ENCODE results near the gene RAD51B. TPM values are rescaled to one million over a fixed set of nuclear protein-coding genes. Genes with fewer than 3 reads are reported as not detected.

RAD51B gene
- total RNA-seq, 1 donor from 2014 or later = 28.5 TPM

DNA sequence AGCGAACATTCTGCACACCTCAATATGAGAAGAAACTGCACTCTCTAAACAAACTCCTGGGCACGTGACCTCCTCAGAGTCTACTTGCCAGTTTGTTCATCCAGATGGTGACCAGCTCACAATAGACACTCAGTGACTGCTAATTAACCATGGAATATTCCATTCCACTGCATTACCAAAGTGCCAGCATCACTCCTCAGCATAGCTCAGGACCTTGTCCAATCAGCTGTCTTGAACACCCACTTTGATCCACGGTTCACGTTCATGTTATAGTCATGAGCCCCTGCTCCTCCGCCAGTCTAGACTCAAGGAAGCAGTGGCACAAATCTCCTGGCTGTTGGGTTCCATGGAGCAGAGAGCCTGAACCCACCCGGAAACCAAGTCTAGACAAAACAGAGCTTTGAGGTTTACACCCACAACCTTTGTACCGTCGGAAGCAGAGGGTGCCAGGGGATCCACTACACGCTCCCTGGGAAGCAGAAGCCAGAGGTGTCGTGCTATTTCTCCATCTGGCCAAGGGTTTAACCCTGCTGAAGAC is 688.0 kb downstream of the RAD51B start:
- Histone ChIP-seq H3K4me3 (no peak overlapping the region), H3K4me1 (peaks cover 80% of the 10 kb centered on the region), H3K36me3 (no peaks in the 10 kb centered on the region), H3K27ac (peak overlapping the region; percentile 30), H3K9me3 (no peaks in the 10 kb centered on the region), H3K27me3 (no peaks in the 10 kb centered on the region)
- no peak for DNase-seq (ENCODE audit: extremely low spot score in 2 of 2)
- intact Hi-C loops (cut with DNase I) = no loop called here
- TF ChIP-seq POLR2AphosphoS5 (IDR thresholded peaks at IDR 0.05; ENCODE audit: insufficient read depth in 1 of 2, low read depth in 1 of 2) = no peak
- TF ChIP-seq, protein P1, sequence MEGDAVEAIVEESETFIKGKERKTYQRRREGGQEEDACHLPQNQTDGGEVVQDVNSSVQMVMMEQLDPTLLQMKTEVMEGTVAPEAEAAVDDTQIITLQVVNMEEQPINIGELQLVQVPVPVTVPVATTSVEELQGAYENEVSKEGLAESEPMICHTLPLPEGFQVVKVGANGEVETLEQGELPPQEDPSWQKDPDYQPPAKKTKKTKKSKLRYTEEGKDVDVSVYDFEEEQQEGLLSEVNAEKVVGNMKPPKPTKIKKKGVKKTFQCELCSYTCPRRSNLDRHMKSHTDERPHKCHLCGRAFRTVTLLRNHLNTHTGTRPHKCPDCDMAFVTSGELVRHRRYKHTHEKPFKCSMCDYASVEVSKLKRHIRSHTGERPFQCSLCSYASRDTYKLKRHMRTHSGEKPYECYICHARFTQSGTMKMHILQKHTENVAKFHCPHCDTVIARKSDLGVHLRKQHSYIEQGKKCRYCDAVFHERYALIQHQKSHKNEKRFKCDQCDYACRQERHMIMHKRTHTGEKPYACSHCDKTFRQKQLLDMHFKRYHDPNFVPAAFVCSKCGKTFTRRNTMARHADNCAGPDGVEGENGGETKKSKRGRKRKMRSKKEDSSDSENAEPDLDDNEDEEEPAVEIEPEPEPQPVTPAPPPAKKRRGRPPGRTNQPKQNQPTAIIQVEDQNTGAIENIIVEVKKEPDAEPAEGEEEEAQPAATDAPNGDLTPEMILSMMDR (IDR thresholded peaks at IDR 0.05) = no peak

DNA sequence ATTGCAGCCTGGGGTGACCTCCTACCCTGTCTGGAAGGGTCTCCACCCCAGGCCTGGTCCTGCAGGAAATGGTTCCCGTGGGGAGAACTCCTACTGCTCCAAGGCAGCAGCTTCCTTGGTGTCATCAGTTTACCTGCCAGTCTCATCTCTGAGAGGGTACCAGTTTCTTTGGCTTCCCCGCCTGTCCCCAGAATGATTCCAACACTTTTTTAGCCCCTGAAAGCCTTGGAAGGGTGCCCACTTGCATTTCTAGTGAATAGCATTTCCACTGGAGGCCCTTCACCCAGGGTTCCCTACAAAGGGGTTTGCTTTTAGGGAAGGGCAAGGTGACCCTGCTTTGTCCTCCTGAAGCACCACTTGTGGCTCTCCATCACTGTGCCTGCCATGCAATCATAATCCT is 689.0 kb downstream of the RAD51B start:
- H3K4me3 ChIP-seq = no peak overlapping the region
- peak in 1 of 2 donors; percentile 87 for DNase-seq (ENCODE audit: extremely low spot score in 2 of 2)
- no peaks in the 10 kb centered on the region for H3K36me3 ChIP-seq
- peak overlapping the region; percentile 84 for H3K27ac ChIP-seq
- TF ChIP-seq, protein P1 (IDR thresholded peaks at IDR 0.05) = no peak
- no peak for TF ChIP-seq POLR2A (IDR thresholded peaks at IDR 0.05)
- TF ChIP-seq POLR2AphosphoS5 (IDR thresholded peaks at IDR 0.05; ENCODE audit: insufficient read depth in 1 of 2, low read depth in 1 of 2) = no peak
- H3K27me3 ChIP-seq = no peaks in the 10 kb centered on the region
- H3K4me1 ChIP-seq = peaks cover 80% of the 10 kb centered on the region
- intact Hi-C loops (cut with DNase I) = no loop called here
- H3K9me3 ChIP-seq = no peaks in the 10 kb centered on the region

DNA sequence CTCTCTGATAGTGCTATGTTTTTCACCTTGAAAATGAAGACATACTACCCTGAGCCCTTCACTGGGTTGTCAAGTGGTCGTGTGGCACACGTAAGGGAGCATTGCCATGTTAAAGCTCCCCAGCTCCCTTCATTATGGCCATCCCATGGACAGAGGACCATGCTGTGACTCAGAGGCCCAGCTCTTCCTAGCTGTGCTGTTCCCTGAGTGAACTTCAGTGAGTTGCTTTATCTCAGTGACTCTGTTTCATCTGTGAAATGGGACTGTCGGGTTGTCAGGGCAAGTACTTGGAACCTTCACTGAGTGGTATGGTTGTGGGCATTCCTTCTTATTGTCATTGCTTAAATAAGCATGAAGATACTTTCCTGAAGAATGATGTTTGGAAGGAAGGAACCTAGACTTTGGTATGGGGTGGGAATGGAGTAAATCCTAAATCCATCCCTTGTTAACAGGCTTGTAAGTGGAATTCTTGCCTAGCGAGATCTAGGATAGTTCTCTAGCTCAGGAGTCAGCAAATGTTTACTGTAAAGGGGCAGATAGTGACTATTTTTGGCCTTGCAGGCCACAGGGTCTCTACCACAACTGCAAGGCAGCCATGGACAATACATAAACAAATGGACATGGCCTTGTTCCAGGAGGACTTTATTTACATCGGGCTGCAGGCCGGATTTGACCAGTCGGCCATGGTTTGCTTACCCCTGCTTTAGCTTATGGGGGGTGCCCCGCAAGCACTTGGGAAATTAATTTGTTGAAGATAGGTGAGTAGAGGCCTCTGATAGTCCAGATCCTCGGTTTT is 689.8 kb downstream of the RAD51B start:
- Histone ChIP-seq H3K4me1 (peaks cover 87% of the 10 kb centered on the region), H3K9me3 (no peaks in the 10 kb centered on the region), H3K4me3 (no peak overlapping the region), H3K27ac (peak overlapping the region; percentile 84), H3K27me3 (no peaks in the 10 kb centered on the region), H3K36me3 (no peaks in the 10 kb centered on the region)
- DNase-seq (ENCODE audit: extremely low spot score in 2 of 2) = peak in 1 of 2 donors; percentile 74
- intact Hi-C loops (cut with DNase I) = no loop called here
- TF ChIP-seq POLR2AphosphoS5 (IDR thresholded peaks at IDR 0.05; ENCODE audit: insufficient read depth in 1 of 2, low read depth in 1 of 2) (no peak), POLR2A (IDR thresholded peaks at IDR 0.05) (no peak)
- TF ChIP-seq, protein P1 (IDR thresholded peaks at IDR 0.05) = no peak

DNA sequence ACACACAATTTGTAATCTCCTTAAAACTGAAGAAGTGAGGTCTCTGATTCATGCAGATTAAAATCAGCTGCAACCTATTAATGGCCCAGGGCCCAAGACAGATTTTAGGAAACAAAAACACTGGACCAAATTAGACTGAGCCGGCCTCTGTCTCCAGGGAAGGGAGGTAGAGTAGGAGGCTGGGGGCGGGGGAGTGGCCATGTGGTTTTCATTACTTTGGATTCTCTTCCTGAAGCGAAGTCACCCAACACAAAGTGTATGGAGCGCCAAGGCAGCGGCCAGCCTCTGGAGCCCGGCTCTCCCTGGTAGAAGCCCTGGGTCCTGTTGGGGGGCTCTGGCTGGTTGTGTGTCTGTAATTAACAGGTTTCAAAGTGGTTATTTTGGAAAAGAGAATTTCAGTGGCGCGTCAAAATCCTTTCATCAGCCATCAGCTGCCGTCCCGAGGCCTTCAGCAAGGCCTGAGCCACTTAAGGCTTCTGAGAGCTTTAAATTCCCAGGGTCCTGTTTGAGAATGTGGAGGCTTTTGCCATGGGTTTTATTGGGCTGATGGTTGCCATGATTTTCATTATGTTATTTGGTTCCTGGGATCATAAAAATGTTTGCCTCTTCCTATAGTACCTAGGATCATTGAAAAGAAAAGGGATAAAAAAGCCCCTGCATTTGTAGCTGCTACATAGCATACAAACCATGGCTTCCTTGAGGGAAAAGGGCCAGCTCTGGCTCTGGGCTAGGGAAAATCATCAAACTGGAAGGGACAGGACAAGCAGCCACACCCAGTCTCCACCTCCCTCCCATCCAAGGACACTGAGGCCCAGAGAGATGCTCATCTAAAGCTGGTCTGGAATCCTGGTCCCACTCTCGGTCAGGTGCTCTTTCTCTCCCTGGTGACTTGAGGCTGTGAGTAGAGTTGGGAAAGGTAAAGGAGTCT is 690.9 kb downstream of the RAD51B start:
- H3K4me3 ChIP-seq = no peak overlapping the region
- peak overlapping the region; percentile 84 for H3K27ac ChIP-seq
- peak in 1 of 2 donors; percentile 79 for TF ChIP-seq POLR2AphosphoS5 (IDR thresholded peaks at IDR 0.05; ENCODE audit: insufficient read depth in 1 of 2, low read depth in 1 of 2)
- TF ChIP-seq, protein P1 (IDR thresholded peaks at IDR 0.05) = no peak
- peak in 1 of 2 donors; percentile 94 for DNase-seq (ENCODE audit: extremely low spot score in 2 of 2)
- H3K9me3 ChIP-seq = no peaks in the 10 kb centered on the region
- H3K27me3 ChIP-seq = no peaks in the 10 kb centered on the region
- intact Hi-C loops (cut with DNase I) = no loop called here
- peaks cover 92% of the 10 kb centered on the region for H3K4me1 ChIP-seq
- no peaks in the 10 kb centered on the region for H3K36me3 ChIP-seq

Measured in vagina (tissue), 2 donors.